Kidney epithelial cell (primary cell): ENCODE measurements around the gene CPSF3. TPM values are rescaled to one million over a fixed set of nuclear protein-coding genes. Genes with fewer than 3 reads are reported as not detected.

Experiments
- DNase-seq: peaks from one replicate; pipeline ENCODE4 v3.0.0-alpha.2; 2010; ENCODE audit warnings: low read depth
- H3K27me3 ChIP-seq: 2 replicates; pipeline ENCODE4 v1.6.0; 2011; ENCODE audit warnings: low read length; ENCODE audit not compliant: control insufficient read depth, insufficient read depth
- H3K36me3 ChIP-seq: 2 replicates; pipeline ENCODE4 v1.5.1; 2011; ENCODE audit warnings: low read length; ENCODE audit not compliant: control insufficient read depth, insufficient read depth
- H3K4me3 ChIP-seq: 2 replicates; pipeline ENCODE4 v1.5.1; 2011; ENCODE audit warnings: low read depth, mild to moderate bottlenecking, control low read depth, low read length
- total RNA-seq: library from RNA; depleted of rRNA; stranded (reverse); fragments of >200 nt; gene quantifications from 2 replicates; pipeline ENCODE4 v1.2.3, GENCODE V29; 2015
- TF ChIP-seq, protein P1 (sequence below): IDR thresholded peaks from 2 replicates; pipeline ENCODE4 v1.5.1; 2011; ENCODE audit warnings: mild to moderate bottlenecking, moderate library complexity, low read length, control low read depth, inconsistent platforms; ENCODE audit not compliant: insufficient read depth, poor library complexity, severe bottlenecking

Gene CPSF3
- 39.0 and 43.1 TPM in 2 replicates for total RNA-seq

DNA sequence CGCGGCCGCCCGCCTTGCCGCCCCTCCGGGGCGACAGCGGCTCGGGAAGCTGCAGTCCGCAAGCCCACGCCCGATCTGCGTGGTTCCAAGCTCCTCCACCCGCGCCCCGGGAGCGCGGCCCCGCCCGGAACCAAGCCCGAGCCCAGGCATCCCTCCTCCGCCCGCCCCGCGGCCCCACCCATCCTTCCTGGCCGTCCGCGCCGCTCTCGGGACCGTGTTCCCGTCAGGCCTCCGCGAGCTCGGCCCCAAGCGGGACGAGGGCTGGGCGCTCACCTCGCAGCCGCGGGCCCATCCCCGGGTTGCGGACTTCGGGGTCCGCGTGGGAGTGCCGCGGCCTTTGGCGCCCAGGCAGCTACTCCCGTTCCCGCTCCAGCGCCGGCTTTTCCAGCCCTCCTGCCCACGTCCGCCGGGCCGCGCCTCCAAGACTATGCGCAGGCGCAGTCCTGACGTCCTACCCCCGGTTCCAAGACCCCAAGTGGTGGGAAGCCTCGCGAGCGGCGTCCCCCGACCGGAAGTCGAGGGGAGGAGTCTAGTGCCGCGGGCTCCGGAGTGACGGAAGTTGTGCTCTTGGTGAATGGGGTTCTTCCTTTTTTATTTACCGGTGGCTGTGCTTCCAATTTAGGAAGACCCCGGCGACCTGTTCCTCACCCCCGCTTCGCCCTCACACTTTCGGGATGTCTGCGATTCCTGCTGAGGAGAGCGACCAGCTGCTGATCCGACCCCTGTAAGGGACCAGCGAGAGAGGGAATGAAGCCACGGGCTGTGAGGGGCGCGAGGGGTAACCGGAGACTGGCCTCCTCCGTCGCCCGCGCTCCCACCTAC is at the start of gene CPSF3, which contains the start of gene ITGB1BP1:
Gene CPSF3, plus strand, starts transcription at position 555 of the 822 bp plus-strand sequence. Its CDS starts 120 bp downstream, at position 675.
Gene ITGB1BP1, minus strand, starts transcription at position 429 of the 822 bp plus-strand sequence. CDS start 4,831 bp downstream, outside the sequence.
- TF ChIP-seq, protein P1, sequence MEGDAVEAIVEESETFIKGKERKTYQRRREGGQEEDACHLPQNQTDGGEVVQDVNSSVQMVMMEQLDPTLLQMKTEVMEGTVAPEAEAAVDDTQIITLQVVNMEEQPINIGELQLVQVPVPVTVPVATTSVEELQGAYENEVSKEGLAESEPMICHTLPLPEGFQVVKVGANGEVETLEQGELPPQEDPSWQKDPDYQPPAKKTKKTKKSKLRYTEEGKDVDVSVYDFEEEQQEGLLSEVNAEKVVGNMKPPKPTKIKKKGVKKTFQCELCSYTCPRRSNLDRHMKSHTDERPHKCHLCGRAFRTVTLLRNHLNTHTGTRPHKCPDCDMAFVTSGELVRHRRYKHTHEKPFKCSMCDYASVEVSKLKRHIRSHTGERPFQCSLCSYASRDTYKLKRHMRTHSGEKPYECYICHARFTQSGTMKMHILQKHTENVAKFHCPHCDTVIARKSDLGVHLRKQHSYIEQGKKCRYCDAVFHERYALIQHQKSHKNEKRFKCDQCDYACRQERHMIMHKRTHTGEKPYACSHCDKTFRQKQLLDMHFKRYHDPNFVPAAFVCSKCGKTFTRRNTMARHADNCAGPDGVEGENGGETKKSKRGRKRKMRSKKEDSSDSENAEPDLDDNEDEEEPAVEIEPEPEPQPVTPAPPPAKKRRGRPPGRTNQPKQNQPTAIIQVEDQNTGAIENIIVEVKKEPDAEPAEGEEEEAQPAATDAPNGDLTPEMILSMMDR = no peak
- Histone ChIP-seq H3K27me3 (no peaks in the 10 kb centered on the region), H3K4me3 (peak within 1 kb of the TSS; percentile 66), H3K36me3 (no peaks in the 10 kb centered on the region)
- DNase-seq = peak; percentile 80

DNA sequence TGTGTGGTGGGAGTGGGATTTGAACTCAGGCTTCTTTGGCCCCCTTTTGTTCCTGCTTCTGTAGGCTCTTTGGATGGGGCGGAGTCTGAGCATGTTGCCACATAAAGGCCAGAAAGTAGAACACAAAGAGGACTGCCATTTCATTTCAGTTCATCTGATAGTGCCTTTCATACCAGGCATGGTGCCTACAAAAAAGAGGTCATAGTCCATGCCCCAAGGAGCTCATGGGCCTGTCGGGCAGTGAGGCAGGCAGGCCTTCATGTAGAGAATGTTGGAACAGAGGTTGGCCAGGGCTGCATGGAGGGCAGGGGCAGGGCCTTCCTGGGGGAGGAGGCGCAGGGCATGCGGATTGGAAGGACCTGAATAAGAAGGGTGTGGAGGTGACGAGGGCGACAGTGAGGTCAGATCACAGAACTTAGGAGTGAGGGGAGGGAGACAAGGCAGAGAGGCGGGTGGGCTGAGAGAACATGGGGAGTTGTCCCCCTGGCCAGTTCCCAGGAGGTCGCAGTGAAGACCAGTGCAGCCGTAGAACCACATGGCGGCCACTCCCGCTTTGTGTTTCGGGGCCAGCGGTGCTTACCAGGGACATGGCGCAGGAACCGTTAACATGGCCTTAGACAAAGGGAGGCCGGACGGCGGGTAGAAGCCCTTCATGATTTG is 49.3 kb upstream of the CPSF3 start:
- TF ChIP-seq, protein P1 = no peak
- H3K36me3 ChIP-seq = no peaks in the 10 kb centered on the region
- no peak overlapping the region for H3K4me3 ChIP-seq
- DNase-seq = no peak
- no peaks in the 10 kb centered on the region for H3K27me3 ChIP-seq

DNA sequence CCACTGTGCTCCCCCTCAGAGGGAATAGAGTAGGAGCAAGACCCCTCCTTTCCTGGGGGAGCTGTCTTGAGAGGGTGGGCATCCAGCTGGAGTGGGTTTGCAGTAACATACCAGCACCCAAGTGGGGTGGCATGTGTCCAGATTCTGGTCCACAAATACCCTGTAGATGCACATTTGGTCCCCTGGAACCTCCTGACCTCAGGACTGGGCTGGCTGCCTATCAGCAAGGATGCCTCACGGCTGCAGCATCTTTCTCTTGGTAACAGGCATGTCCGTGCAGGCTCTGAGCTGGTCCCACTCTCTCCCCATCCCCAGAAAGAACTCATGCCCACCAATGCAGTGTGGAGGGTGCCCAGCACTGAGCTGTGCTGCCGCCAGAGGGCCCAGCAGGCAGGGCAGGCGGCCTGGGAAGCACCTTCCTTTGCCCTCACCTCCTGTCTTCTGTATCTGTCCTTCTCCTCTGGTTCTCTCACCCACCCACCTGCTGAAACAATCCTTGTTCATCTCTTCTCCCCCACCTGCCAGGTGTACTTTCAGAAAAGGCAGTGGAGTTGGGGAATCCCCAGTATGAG is 47.5 kb upstream of the CPSF3 start:
- peaks cover 3% of the 10 kb centered on the region for H3K36me3 ChIP-seq
- no peak for DNase-seq

DNA sequence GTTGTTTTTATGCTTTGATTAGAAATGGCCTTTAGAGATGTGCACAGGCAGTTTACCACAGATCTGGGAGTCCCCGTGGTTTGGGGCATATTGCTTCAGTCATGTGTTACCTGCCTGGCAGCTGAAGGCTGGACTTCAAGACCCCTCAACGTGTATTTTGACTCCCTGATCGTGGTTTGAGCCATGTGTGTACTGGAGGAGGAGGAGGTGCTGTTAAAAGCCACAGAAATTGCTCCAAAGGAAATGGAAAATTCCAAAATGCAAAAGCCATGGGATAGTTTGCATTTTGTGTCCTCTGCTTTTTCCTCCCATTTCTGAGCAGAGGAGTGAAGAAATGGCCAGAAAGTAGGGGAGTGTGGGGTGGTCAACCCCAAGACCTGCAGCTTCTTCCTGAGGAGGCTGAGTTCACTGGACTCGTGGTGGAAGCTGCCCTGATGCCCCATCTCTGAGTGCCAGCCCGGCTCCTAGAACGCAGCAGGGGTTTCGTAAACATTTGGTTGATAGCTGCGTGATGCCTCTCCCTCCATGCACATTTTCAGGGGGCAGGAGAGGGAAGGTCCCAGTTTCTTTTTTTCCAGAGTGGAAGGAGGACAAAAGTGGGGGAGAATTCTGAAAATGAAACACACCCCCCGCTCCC is 45.9 kb upstream of the CPSF3 start:
- TF ChIP-seq, protein P1 = no peak
- no peaks in the 10 kb centered on the region for H3K27me3 ChIP-seq
- DNase-seq = no peak
- H3K36me3 ChIP-seq = peaks cover 3% of the 10 kb centered on the region
- H3K4me3 ChIP-seq = no peak overlapping the region

More for the DNA sequence above, 47.5 kb upstream of the CPSF3 start:
- no peak overlapping the region for H3K4me3 ChIP-seq
- H3K27me3 ChIP-seq = no peaks in the 10 kb centered on the region
- TF ChIP-seq, protein P1 = no peak

DNA sequence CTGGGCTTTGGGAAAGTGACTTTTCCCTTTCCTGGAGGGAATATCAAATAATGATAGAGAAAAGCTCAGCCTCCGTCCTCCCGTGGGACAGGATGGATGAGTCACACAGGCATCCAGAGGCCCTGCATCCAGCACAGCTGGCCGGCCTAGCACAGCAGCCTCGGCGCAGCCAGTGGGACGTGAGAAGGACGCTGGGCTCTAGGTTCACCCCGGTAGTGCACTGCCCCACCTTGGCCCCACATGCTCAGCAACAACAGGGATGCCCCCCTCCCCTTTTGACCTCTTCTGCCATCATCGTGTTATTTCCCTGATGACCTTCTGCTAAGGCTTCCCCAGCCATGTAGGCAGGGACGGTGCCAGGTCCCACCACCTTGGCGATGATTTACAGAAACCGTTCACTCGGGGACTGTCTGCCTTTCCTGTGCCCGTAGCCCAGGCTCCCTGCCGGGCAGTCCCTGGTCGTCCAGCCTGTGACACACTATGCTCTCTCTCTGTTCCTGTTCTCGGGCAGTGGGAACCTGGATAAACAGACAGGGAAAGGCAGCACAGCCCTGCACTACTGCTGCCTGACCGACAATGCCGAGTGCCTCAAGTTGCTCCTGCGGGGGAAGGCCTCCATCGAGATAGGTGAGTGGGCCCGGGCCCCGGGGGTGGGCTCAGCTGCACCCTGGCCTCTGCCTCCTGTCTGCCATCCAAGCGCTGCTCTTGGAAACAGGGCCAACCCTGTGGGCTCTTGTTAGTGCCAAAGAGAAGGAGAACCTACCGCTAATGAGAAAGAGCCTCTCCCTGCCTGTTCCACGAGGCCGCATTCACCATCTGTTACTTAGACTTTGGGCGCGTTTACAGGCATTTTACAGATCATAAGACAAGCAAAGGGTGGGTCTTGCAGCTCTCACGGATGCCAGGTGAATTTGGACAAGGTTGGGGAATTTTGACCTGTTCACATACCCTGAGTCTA is 44.7 kb upstream of the CPSF3 start:
- no peak for DNase-seq
- H3K36me3 ChIP-seq = peaks cover 3% of the 10 kb centered on the region
- H3K4me3 ChIP-seq = no peak overlapping the region
- H3K27me3 ChIP-seq = no peaks in the 10 kb centered on the region
- TF ChIP-seq, protein P1 = no peak
